ENCODE results near the gene NPAT. TPM values are rescaled to one million over a fixed set of nuclear protein-coding genes. Genes with fewer than 3 reads are reported as not detected.

NPAT gene
- total and polyA plus RNA-seq, 2 of the 4 experiments (the other 2 are of a cell fraction): 3.1 to 10.6 TPM

- no peak overlapping the region for H3K4me3 ChIP-seq (ENCODE audit: insufficient read depth, low read depth, low read length)
- H4K5ac ChIP-seq (ENCODE audit: low read depth, low read length): no peak overlapping the region
These were observed 16.3 kb downstream of the NPAT start for GRCh38 chr11:108206171-108206570.

More at GRCh38 chr11:108206171-108206570, 16.3 kb downstream of the NPAT start:
- H2AK5ac ChIP-seq (ENCODE audit: low read depth, low read length): no peak overlapping the region
- H2AK9ac ChIP-seq (replicated peaks; ENCODE audit: low read depth, low read length, poor library complexity): no peak overlapping the region
- no peak overlapping the region for H3K56ac ChIP-seq (ENCODE audit: extremely low read depth, insufficient read depth, low read length)
- H4K91ac ChIP-seq (ENCODE audit: insufficient read depth, low read depth, low read length): no peak overlapping the region
- H3K4ac ChIP-seq (ENCODE audit: low read depth, low read length): no peak overlapping the region
- H3K14ac ChIP-seq (replicated peaks; ENCODE audit: low read depth, low read length): no peak overlapping the region
- peaks cover 41% of the 10 kb centered on the region for H3K36me3 ChIP-seq (ENCODE audit: control insufficient read depth, insufficient read depth, low read length)
- no peak overlapping the region for H2AFZ ChIP-seq (replicated peaks; ENCODE audit: low read length, poor library complexity)
- H3K4me1 ChIP-seq (ENCODE audit: control insufficient read depth, insufficient read depth, low read length): no peaks in the 10 kb centered on the region
- no CpG with 5 or more reads among the region's 6 CpGs for WGBS, 2 experiments (ENCODE audit: extremely low coverage in 2 of 2, insufficient read length in 1 of 2)
- H4K20me1 ChIP-seq (ENCODE audit: insufficient read depth, low read length): no peaks in the 10 kb centered on the region
- H3K79me1 ChIP-seq (ENCODE audit: low read depth in 1 of 2, low read length in 2 of 2): peaks cover 18 to 48% of the 10 kb centered on the region in 2 experiments
- peaks cover 16% of the 10 kb centered on the region; the same call in 1 of the 2 replicates for H3K9me3 ChIP-seq (ENCODE audit: control insufficient read depth, insufficient read depth, low read length)
- H3K4me2 ChIP-seq (ENCODE audit: low read depth, low read length): no peak overlapping the region
- H3K9me1 ChIP-seq (ENCODE audit: insufficient read depth, low read length): peaks cover 3% of the 10 kb centered on the region; the same call in 1 of the 2 replicates
- H3K27ac ChIP-seq (ENCODE audit: insufficient read depth, low read length): no peak overlapping the region
- in situ Hi-C loops (cut with MboI; ENCODE audit: low sequenced_read_pairs) (no loop called here), intact Hi-C loops (cut with micrococcal nuclease) (no loop called here), dilution Hi-C loops (cut with HindIII; ENCODE audit: low sequenced_read_pairs, unreplicated experiment) (no loop called here)
- DNase-seq (no peak), ATAC-seq (ENCODE audit: low read depth) (no peak)
- ChIA-PET POLR2A (ENCODE audit: unreplicated experiment) (no interaction called here), CTCF (no interaction called here)
- BruUV-seq (replicated peaks): no TSS peak
- H3K27me3 ChIP-seq (ENCODE audit: control insufficient read depth, insufficient read depth, low read length): no peaks in the 10 kb centered on the region
- H2BK15ac ChIP-seq (ENCODE audit: low read depth, low read length): no peak overlapping the region
- H3K9ac ChIP-seq (ENCODE audit: low read depth, low read length): no peak overlapping the region
- H2BK120ac ChIP-seq (ENCODE audit: low read depth, low read length): no peak overlapping the region
- H3K23ac ChIP-seq (ENCODE audit: low read depth, low read length): no peak overlapping the region
- no peak overlapping the region for H2BK5ac ChIP-seq (ENCODE audit: low read depth, low read length, poor library complexity, severe bottlenecking)
- H4K8ac ChIP-seq (ENCODE audit: low read depth in 2 of 2, low read length in 2 of 2): no peak overlapping the region
- H2BK20ac ChIP-seq (ENCODE audit: low read depth, low read length): no peak overlapping the region
- H3K18ac ChIP-seq (ENCODE audit: low read depth, low read length): no peak overlapping the region
- TF ChIP-seq MAFK (IDR thresholded peaks at IDR 0.05; ENCODE audit: low read depth, low read length) (no peak), RAD21 (IDR thresholded peaks at IDR 0.05; ENCODE audit: low read length) (no peak), BHLHE40 (IDR thresholded peaks at IDR 0.05; ENCODE audit: low read depth, low read length) (no peak), FOS (IDR thresholded peaks at IDR 0.05; ENCODE audit: low read depth, low read length) (no peak), RFX5 (IDR thresholded peaks at IDR 0.05; ENCODE audit: low read depth, low read length) (no peak), CTCF (conservative IDR thresholded peaks at IDR 0.05; ENCODE audit: low read depth, low read length) (no peak), POLR2A (IDR thresholded peaks at IDR 0.05; ENCODE audit: low read depth, low read length) (no peak), NFE2L2 (IDR thresholded peaks at IDR 0.05; ENCODE audit: low read depth, low read length) (no peak)
- TF ChIP-seq, protein P1, sequence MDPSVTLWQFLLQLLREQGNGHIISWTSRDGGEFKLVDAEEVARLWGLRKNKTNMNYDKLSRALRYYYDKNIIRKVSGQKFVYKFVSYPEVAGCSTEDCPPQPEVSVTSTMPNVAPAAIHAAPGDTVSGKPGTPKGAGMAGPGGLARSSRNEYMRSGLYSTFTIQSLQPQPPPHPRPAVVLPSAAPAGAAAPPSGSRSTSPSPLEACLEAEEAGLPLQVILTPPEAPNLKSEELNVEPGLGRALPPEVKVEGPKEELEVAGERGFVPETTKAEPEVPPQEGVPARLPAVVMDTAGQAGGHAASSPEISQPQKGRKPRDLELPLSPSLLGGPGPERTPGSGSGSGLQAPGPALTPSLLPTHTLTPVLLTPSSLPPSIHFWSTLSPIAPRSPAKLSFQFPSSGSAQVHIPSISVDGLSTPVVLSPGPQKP (IDR thresholded peaks at IDR 0.05; ENCODE audit: borderline replicate concordance, low read depth, low read length): no peak
